COR-L47 (cell line): ENCODE data around the gene MAP4K2.
"Not testable (repeated sequence)": the region's sequence is repeated elsewhere in the genome, so short reads cannot be mapped to it uniquely, and the experiment has no call there.

Experiments used
- DNase-seq: peaks from one replicate; lab custom pipeline; 2025; lab: John Stamatoyannopoulos, UW

The MAP4K2 gene

GRCh38 chr11:64803158-64803845, at the start of gene MAP4K2:
Gene MAP4K2, minus strand, starts transcription at chr11:64803214. Its CDS starts 65 bp downstream, at chr11:64803149.
- DNase-seq, result peak; percentile 87

DNA sequence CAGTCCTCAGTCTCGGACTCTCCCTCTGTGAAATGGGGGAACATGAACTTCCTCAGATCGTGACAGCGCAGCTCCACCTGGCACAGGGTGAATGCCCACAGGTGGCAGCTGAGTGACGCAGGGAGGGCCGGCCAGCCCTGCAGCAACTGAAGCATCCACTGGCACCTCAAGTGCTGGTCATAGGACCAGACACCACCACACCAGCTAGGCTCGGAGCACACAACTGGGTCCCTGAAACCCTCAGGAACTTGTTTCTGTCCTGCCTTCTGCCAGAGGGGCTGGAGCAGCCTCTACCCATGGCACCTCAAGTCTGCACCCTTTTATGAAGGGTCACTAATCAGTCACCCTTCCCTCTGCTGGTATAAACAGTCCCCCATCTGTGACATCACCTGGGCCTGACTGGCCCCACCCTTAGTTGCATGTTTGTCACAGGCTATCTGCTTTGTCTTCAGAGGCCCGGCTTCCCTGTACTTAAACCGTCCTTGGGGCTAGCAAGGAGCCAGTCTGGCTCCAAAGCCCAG, 48.9 kb upstream of the MAP4K2 start:
- no peak for DNase-seq

DNA sequence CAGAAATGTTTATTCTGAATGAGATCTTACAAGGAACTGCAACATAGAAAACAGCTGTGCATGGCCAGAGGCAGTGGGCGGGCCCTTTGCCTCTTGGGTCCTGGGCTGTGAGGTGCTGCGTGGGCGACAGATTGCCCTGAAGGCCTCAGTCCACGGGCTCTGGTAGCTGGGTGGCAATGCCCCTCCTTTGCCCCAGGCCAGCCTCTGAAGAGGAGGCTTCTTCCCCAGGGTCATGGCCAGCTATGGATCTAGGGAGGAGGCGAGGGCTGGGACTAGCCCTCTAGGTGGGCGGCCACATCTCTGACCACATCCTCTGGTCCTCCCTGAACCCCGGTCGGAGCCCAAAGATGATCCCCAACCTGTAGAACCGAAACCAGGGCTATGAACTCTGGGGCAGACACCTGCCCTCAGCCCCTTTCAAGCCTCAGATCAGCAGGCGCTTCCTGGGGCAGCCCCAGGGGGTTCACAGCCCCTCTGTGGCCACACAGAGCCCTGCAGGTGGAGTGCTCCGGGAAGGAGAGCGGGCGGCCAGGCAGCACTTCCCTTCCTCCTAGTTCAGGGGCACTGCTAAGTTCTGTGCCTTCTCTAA, 48.1 kb upstream of the MAP4K2 start:
- no peak for DNase-seq

GRCh38 chr11:64849598-64850356, 46.8 kb upstream of the MAP4K2 start:
- DNase-seq, result no peak

DNA sequence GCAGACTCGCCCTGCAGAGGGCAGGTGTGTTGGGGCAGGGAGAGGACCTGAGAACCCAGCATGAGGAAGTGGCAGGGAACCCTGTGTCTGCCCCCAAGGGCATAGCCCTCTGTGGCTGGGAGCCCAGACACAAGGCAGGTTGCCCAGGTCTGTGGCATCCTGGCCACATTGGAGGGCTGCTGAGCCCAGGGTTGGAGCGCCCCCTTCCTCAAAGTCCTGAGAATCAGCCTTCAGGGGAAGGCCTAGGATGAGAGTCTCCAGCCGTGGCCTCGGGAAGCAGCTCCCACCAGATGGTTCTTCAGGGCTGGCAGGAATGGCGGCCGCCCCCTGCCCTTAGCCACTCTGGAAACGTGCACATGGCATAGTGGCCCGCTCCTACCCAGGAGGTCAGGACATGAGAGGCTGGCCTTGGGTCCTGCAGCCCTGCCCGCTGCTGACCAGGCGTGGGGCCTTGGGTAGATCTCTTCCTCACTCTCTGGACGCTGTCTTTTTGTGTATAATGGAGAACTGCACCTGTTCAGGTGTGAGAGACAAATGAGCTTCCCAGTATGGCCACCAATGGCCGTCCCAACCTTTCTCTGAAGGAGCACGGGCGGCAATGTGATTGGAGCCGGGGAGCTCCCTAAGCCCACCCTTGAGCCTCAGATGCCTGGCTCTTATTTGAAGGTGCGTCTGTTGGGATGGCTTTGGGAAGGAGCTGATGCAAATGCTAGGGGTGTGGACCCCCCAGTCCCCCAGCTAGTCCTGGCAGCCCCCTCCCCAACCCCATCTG, 46.0 kb upstream of the MAP4K2 start:
- DNase-seq, result no peak

DNA sequence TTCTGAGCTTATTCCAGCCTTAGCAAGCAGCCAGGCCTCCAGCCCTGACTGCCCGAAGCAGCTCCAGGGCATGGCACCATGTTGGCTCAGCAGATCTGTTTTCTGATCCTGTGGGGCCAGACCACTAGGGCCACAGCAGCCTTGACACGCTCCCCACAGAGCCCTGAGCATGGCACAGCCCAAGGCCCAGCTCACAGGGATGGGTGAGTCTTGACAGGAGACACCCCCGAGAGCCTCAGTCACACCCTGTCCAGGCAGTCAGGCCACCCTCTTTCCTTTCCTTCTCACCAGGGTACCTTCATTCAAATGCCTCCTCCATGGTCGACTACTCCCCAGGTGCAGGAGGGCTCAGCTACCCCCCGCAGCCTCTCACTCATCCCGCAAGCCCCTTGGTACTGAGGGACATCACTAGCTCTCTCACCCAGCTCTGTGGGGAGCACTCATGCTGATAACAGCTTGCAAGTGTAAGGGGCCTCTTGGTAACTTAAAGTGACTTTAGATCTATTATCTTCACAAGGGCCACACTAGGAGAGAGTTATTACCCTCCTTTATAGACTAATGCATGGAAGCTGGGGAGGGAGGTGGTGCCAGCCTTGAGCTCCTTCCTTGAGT, 45.3 kb upstream of the MAP4K2 start:
- no peak for DNase-seq

DNA sequence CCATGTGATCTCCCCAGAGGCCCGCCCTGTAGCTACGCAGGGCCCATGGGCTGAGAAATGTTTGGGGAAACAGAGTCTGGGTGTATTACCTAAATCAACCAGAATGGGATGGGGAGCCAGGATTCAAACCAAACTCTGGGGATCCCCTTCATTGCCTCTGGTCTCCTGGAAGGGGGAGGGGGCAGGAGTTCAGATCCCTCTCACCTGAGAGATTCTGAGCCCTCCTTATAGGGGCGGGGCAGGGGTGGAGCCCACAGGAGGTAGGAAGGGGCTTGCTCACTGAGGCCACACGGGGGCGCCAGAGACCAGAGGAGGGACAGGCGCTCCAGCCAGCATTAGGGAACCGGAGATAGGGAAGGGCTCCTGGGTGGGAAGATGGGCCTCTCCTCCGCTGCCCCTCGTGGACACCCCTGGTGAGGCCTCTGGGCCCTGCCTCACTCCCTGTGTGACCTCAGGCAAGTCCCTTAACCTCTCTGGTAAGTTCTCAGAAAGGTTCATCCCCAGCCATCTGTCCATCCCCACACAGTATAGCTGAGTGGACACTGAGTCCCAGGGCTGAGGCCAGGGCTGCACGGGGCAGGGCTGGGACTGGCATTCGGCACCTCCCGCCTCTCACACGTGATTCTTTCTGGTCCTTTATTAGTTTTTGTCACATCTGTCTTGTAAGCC, 44.1 kb upstream of the MAP4K2 start:
- DNase-seq, result peak; percentile 91

DNA sequence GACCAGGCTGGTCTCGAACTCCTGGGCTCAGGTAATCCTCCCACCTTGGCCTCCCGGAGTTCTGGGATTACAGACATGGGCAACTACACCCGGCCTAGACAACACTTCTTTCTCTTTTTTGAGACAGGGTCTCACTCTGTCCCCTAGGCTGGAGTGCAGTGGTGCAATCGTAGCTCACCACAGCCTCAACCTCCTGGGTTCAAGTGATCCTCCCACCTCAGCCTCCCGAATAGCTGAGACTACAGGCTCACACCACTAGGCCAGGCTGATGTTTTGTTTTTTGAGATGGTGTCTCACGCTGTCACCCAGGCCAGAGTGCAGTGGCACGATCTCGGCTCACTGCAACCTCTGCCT, 42.7 kb upstream of the MAP4K2 start:
- not testable (repeated sequence) for DNase-seq

- no peak for DNase-seq
These were observed 42.2 kb upstream of the MAP4K2 start for GRCh38 chr11:64845129-64845775.

- DNase-seq, result peak; percentile 80
These were observed 41.5 kb upstream of the MAP4K2 start, which contains the start of gene CDC42BPG for GRCh38 chr11:64844330-64845128. Gene CDC42BPG, minus strand, starts transcription at chr11:64844653. Its CDS starts 84 bp downstream, at chr11:64844569.

DNA sequence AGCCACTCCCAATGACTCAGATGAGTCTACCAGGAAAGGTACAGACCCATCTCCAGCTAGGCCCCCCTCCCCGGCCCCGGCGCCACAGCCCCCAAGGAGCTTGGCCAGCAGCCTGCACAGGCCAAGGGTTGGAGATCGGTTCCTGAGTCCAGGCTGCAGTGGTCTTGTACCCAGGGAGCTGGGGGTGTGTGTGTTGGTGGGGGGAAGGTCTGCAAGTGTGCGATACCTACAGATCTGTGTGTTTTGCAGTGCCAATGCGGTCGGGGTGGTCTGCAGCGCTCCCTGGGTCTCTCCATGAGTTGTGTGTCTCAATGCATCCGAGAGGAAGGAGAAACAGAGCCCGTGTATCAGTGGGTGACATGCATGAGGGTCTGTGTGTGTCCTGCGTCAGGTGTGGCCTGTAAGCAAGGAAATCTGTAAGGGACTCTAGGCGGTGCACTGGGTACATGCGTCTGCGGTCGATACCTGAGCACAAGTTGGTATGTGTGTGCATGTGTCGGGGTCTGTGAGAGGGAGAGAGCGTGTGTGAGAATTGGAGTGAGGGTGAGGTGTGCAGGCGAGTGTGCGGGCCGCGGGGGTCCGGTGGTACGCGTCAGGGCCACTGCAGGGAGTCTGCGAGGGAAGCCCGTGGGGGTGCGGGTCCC, 40.8 kb upstream of the MAP4K2 start:
- no peak for DNase-seq

DNA sequence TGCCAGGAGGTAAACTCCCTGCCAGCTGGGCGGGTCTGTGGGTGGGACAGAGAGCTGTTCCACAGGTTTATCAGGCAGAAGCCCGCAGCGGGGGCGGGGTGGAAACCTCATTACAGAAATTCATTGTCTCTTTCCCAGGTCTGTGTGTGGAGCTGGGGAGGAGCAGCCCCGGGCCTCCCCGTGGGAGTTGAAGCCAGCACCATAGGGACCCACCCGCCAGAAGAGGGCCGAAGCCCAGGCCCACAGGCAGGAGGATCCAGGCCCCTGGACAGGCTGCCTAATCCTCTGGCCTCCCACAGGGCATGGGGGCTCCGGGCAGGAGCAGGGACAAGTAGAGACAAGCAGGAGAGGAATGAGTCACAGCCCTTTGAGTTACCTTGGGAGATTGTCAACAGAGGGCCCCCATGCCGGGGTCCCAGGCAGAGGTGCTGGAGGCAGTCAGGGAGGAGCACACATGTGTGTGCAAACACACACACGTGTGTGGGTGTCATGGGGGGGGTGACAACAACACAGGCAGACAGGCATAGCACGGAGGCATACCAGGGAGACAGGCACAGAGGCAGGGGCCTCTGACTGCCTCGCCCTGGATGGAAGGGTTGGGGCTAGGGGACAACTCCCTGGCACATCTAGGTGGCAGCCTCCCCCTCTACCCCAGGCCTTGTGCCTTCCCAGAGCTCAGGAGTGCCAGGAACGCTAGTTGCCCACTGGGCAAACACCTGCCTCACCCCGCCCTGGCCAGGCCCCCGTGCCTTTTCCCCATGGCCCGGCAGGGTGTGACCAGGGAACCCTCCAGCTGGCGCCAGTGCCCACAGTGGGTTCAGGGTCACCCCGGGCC, 40.1 kb upstream of the MAP4K2 start:
- DNase-seq, result peak; percentile 47

GRCh38 chr11:64842366-64842759, 39.3 kb upstream of the MAP4K2 start:
- DNase-seq, result no peak

DNA sequence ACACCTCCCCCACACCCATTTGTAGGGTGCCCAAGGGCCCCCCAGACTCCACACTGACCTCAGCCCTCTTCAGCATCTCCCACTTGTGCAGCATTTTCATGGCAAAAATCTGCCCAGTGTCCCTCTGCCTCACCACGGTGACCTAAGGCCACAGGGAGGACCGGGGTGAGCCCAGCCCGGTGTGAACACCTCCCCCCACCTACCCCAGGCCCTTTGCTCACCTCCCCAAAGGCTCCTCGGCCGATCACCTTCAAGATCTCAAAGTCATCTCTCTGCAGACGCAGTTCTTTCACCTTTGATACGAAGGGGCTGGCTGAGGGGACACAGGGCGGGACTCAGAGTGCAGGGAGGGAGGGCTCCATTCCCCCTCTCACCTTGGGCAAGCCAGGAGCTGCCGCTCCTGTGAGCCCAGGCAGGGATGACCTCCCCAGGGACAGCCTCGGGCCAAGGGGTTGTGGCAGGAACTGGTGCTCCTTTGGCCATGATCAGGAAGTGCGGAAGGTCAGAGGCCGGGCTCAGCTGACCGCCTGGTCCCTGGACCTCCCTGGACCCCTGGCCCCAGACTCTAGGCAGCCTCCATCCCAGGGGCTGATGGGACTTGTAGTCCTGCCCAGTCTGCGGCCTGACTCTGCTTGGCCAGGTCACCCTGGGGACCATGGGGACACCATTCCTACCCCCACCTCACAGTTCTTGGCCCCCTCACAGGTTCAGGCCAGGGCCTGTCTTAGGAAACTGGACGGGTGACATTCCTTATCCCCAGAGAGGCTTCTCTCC, 38.8 kb upstream of the MAP4K2 start:
- DNase-seq, result no peak

GRCh38 chr11:64839887-64840782, 37.1 kb upstream of the MAP4K2 start:
- no peak for DNase-seq

DNA sequence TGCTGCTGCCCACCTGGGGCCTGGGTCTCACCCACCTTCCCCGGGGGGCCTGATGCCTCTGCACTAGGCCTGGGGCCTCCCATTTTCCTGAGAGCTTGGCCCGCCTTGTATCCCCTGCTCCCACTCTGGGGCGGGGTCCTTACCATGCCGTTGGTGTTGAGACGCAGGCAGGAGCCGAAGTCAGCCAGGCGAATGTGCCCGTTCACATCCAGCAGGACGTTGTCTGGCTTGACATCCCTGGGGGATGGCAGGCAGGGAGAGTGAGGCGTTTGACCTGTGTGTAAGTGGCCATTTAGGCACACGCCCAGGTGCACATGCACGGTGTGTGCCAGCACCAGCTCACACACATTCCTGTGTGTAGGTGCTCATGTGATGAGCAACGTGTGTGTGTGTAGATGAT, 36.3 kb upstream of the MAP4K2 start:
- no peak for DNase-seq
